ENCODE measurements around the gene H2AZ2. TPM values are rescaled to one million over a fixed set of nuclear protein-coding genes. Genes with fewer than 3 reads are reported as not detected.
"Not testable (repeated sequence)": the region's sequence is repeated elsewhere in the genome, so short reads cannot be mapped to it uniquely, and the experiment has no call there.

Gene H2AZ2
- total RNA-seq, 4 donors from 2014 or later, result 55.1 to 85.2 (median 75.7) TPM

DNA sequence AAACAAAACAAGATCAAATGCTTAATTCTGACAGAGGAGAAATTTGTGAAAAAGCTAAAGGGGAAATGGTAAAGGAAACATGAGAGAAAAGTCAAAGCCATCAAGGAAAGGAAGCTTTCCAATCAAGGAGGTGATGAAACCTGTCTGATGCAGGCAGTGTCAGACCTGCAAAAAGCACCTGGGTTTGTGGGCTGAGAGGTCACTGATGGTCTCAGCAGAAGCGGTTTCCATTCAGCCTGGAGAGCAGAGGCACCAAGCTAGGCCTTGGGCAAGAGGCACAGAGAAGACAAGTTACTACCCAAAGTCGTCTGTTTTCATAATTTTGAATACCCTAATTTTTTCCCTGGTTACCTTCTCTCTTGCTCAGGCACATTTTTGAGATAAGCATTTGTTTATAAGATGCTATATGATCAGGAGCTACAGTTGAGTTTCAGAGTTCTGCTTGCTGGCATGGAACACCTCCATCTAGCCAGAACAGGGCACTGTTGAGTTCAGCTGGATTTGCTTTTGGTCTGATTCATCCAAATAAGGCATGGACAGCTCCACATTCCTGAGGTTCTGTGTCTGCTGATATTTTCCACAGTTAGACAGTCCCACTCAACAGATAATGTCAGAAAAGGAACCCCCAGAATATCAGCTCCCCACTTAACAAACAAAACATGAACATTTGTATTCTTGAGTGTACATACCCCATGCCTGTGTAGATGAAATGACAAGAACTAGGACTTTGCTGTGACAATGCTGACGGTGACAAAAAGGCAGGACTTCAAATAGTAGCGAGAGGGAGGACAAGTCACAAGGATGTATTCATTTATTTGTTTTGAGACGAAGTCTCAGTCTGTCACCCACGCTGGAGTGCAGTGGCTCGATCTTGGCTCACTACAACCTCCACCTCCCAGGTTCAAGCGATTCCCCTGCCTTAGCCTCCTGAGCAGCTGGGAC lies 56.3 kb downstream of the H2AZ2 start:
- 94% methylated on average over 8 of the region's 8 CpGs for WGBS
- H3K4me1 ChIP-seq, result peaks cover 9% of the 10 kb centered on the region
- no peak for DNase-seq (ENCODE audit: low spot score in 2 of 2)
- TF ChIP-seq, protein P1, sequence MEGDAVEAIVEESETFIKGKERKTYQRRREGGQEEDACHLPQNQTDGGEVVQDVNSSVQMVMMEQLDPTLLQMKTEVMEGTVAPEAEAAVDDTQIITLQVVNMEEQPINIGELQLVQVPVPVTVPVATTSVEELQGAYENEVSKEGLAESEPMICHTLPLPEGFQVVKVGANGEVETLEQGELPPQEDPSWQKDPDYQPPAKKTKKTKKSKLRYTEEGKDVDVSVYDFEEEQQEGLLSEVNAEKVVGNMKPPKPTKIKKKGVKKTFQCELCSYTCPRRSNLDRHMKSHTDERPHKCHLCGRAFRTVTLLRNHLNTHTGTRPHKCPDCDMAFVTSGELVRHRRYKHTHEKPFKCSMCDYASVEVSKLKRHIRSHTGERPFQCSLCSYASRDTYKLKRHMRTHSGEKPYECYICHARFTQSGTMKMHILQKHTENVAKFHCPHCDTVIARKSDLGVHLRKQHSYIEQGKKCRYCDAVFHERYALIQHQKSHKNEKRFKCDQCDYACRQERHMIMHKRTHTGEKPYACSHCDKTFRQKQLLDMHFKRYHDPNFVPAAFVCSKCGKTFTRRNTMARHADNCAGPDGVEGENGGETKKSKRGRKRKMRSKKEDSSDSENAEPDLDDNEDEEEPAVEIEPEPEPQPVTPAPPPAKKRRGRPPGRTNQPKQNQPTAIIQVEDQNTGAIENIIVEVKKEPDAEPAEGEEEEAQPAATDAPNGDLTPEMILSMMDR (IDR thresholded peaks at IDR 0.05), result no peak
- TF ChIP-seq POLR2AphosphoS5 (IDR thresholded peaks at IDR 0.05), result no peak
- no peak for TF ChIP-seq POLR2A (IDR thresholded peaks at IDR 0.05)
- no peak for TF ChIP-seq EP300 (IDR thresholded peaks at IDR 0.05)
- no peaks in the 10 kb centered on the region for H3K9me3 ChIP-seq
- H3K4me3 ChIP-seq, result no peak overlapping the region
- no peaks in the 10 kb centered on the region for H3K27me3 ChIP-seq
- no peaks in the 10 kb centered on the region for H3K36me3 ChIP-seq
- no peak overlapping the region for H3K27ac ChIP-seq

DNA sequence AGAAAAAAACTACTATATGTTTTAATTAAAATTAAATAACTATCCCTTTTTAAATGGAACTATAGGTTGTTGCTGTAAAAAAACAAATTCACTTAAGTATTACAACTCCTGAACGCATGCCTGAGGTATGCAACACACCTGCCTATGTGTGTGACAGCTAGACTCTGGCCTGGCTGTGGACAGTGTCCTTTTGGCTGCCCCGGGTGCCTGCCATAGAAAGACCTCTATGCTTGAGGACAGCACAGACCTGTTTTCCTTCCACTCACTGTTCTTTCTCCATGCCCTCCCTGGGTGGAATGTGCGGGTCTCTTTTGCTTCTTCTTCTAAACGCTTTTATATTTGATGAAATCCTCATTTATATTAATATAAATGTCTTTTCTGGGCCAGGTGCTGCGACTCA lies 57.9 kb downstream of the H2AZ2 start:
- WGBS, result 87% methylated on average over 5 of the region's 5 CpGs
- Histone ChIP-seq H3K9me3 (no peaks in the 10 kb centered on the region), H3K27ac (no peak overlapping the region), H3K4me1 (no peaks in the 10 kb centered on the region), H3K27me3 (no peaks in the 10 kb centered on the region), H3K4me3 (no peak overlapping the region), H3K36me3 (no peaks in the 10 kb centered on the region)
- no peak for DNase-seq (ENCODE audit: low spot score in 2 of 2)
- TF ChIP-seq POLR2AphosphoS5 (IDR thresholded peaks at IDR 0.05) (no peak), EP300 (IDR thresholded peaks at IDR 0.05) (no peak), POLR2A (IDR thresholded peaks at IDR 0.05) (no peak)
- TF ChIP-seq, protein P1 (IDR thresholded peaks at IDR 0.05), result no peak

DNA sequence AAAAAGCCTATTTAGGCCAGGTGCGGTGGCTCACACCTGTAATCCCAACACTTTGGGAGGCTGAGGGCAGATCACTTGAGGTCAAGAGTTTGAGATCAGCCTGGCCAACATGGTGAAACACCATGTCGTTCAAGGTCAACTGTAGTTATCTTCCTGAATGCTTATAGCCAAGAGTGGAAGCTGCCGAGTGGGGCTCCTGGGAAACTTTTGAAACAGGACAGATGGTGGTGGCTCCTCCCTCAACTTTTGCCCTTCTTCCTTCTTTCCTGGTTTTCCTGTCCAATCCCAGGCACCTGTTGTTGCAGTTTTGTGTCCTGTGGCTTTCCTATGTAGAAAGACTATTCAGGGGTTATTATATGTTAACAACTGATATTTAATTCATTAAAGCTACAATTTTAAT lies 60.1 kb downstream of the H2AZ2 start:
- H3K36me3 ChIP-seq, result no peaks in the 10 kb centered on the region
- DNase-seq (ENCODE audit: low spot score in 2 of 2), result no peak
- H3K4me3 ChIP-seq, result no peak overlapping the region
- no peak overlapping the region for H3K27ac ChIP-seq
- TF ChIP-seq POLR2AphosphoS5 (IDR thresholded peaks at IDR 0.05) (no peak), POLR2A (IDR thresholded peaks at IDR 0.05) (no peak), EP300 (IDR thresholded peaks at IDR 0.05) (no peak)
- TF ChIP-seq, protein P1 (IDR thresholded peaks at IDR 0.05), result no peak
- 89% methylated on average over 3 of the region's 3 CpGs for WGBS
- no peaks in the 10 kb centered on the region for H3K27me3 ChIP-seq
- H3K4me1 ChIP-seq, result no peaks in the 10 kb centered on the region
- no peaks in the 10 kb centered on the region for H3K9me3 ChIP-seq

DNA sequence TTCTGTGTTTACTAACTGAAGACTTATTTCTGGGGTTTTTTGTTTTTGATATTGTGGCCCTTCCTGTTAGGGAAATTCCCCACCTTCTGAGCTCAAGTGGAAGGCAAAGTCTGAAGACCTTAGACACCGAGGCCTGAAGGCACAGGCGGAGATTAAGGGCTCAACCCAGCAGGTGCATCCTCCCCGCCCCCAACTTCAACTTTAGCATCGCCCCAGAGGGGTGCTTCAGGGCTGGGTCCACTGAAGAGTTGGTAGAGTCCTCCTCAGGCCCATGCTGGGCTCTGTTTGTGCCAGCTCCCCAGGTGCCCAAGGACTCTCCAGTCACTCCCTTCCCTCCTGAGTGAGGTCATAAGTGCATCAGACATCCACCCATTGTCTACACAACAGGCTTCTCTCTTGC lies 60.8 kb downstream of the H2AZ2 start:
- Histone ChIP-seq H3K4me3 (no peak overlapping the region), H3K27me3 (no peaks in the 10 kb centered on the region), H3K27ac (no peak overlapping the region), H3K4me1 (no peaks in the 10 kb centered on the region), H3K36me3 (no peaks in the 10 kb centered on the region), H3K9me3 (no peaks in the 10 kb centered on the region)
- TF ChIP-seq EP300 (IDR thresholded peaks at IDR 0.05) (no peak), POLR2AphosphoS5 (IDR thresholded peaks at IDR 0.05) (no peak), POLR2A (IDR thresholded peaks at IDR 0.05) (no peak)
- TF ChIP-seq, protein P1 (IDR thresholded peaks at IDR 0.05), result no peak
- no peak for DNase-seq (ENCODE audit: low spot score in 2 of 2)
- WGBS, result 69% methylated on average over 4 of the region's 4 CpGs

DNA sequence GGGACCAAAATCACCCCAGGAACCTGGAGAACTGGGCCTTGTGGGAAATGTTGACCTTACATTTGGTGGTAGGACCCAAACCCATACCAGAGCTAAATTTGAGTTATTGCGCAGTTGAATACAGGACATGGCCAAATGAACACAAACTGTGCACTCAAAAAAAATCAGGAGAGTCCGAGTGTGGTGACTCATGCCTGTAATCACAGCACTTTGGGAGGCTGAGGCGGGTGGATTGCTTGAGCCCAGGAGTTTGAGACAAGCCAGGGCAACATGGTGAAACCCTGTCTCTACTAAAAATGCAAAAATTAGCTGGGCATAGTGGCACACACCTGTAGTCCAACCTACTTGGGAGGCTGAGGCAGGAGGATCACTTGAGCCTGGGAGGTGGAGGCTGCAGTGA lies 62.7 kb downstream of the H2AZ2 start:
- not testable (repeated sequence) for H3K4me1 ChIP-seq; H3K4me3 ChIP-seq; H3K27me3 ChIP-seq; DNase-seq (ENCODE audit: low spot score in 2 of 2); H3K9me3 ChIP-seq; H3K27ac ChIP-seq; H3K36me3 ChIP-seq
- 96% methylated on average over 3 of the region's 3 CpGs for WGBS

Data from suprapubic skin (tissue), 4 donors.